ENCODE results near the gene CCDC24. TPM values are rescaled to one million over a fixed set of nuclear protein-coding genes. Genes with fewer than 3 reads are reported as not detected.
A peak's percentile ranks its signal among the peaks of the same experiment; 100 is the strongest.

Gene CCDC24
- total and polyA plus RNA-seq, 2 of the 4 experiments (the other 2 are of a cell fraction): 1.4 to 4.6 TPM

GRCh38 chr1:43974443-43975248 is 16.8 kb upstream of the CCDC24 start, which contains the start of gene ATP6V0B:
Gene ATP6V0B (plus strand): TSS chr1:43974960. CDS start chr1:43975041, 81 bp downstream.
- H4K8ac ChIP-seq (ENCODE audit: low read depth in 2 of 2, low read length in 2 of 2): peak within 1 kb of the TSS; percentile 22 to 83
- no TSS peak for BruUV-seq (replicated peaks)
- peak within 1 kb of the TSS; percentile 74 for H3K4ac ChIP-seq (ENCODE audit: low read depth, low read length)
- H4K5ac ChIP-seq (ENCODE audit: low read depth, low read length): peak within 1 kb of the TSS; percentile 24; the same call in 1 of the 2 replicates
- ATAC-seq (ENCODE audit: low read depth) (peak; percentile 73), DNase-seq (peak; percentile 89)
- peak within 1 kb of the TSS; percentile 86 for H3K23ac ChIP-seq (ENCODE audit: low read depth, low read length)
- peak within 1 kb of the TSS; percentile 28; the same call in 1 of the 2 replicates for H4K91ac ChIP-seq (ENCODE audit: insufficient read depth, low read depth, low read length)
- no peaks in the 10 kb centered on the region for H3K27me3 ChIP-seq (ENCODE audit: control insufficient read depth, insufficient read depth, low read length)
- H3K4me3 ChIP-seq (ENCODE audit: insufficient read depth, low read depth, low read length): peak within 1 kb of the TSS; percentile 76
- peak within 1 kb of the TSS; percentile 76 for H2AK5ac ChIP-seq (ENCODE audit: low read depth, low read length)
- peak within 1 kb of the TSS; percentile 73 for H3K27ac ChIP-seq (ENCODE audit: insufficient read depth, low read length)
- ChIA-PET CTCF (no interaction called here), POLR2A (ENCODE audit: unreplicated experiment) (interaction anchor here (0.6 kb wide), 1 partner anchor 19 kb away, joined by 9 read pairs; no protein-coding TSS in a partner anchor)
- dilution Hi-C loops (cut with HindIII; ENCODE audit: low sequenced_read_pairs, unreplicated experiment) (no loop called here), in situ Hi-C loops (cut with MboI; ENCODE audit: low sequenced_read_pairs) (loop anchor here (25.0 kb wide), 1 partner anchor 437 kb away; the partner anchor contains the start of gene PTPRF), intact Hi-C loops (cut with micrococcal nuclease) (no loop called here)
- peak within 1 kb of the TSS; percentile 94 for H2AK9ac ChIP-seq (replicated peaks; ENCODE audit: low read depth, low read length, poor library complexity)
- no peak within 1 kb of the TSS for H2BK120ac ChIP-seq (ENCODE audit: low read depth, low read length)
- peak within 1 kb of the TSS; percentile 66 for H2BK5ac ChIP-seq (ENCODE audit: low read depth, low read length, poor library complexity, severe bottlenecking)
- no peak within 1 kb of the TSS for H2BK15ac ChIP-seq (ENCODE audit: low read depth, low read length)
- H3K18ac ChIP-seq (ENCODE audit: low read depth, low read length): no peak within 1 kb of the TSS; the same call in 1 of the 2 replicates
- peak within 1 kb of the TSS; percentile 45; the same call in 1 of the 2 replicates for H3K56ac ChIP-seq (ENCODE audit: extremely low read depth, insufficient read depth, low read length)
- H3K4me1 ChIP-seq (ENCODE audit: control insufficient read depth, insufficient read depth, low read length): peaks cover 12% of the 10 kb centered on the region
- peaks cover 25% of the 10 kb centered on the region for H4K20me1 ChIP-seq (ENCODE audit: insufficient read depth, low read length)
- peak within 1 kb of the TSS; percentile 71 for H3K9ac ChIP-seq (ENCODE audit: low read depth, low read length)
- H2AFZ ChIP-seq (replicated peaks; ENCODE audit: low read length, poor library complexity): peak within 1 kb of the TSS; percentile 99
- peaks cover 25% of the 10 kb centered on the region for H3K36me3 ChIP-seq (ENCODE audit: control insufficient read depth, insufficient read depth, low read length)
- H3K9me1 ChIP-seq (ENCODE audit: insufficient read depth, low read length): peaks cover 30% of the 10 kb centered on the region
- WGBS, 2 experiments (ENCODE audit: extremely low coverage in 2 of 2, insufficient read length in 1 of 2): 2% methylated on average over 50 of the region's 93 CpGs; no CpG with 5 or more reads in 1 of the 2 experiments
- peak within 1 kb of the TSS; percentile 89 for H3K4me2 ChIP-seq (ENCODE audit: low read depth, low read length)
- peak within 1 kb of the TSS; percentile 58 for H3K14ac ChIP-seq (replicated peaks; ENCODE audit: low read depth, low read length)
- no peaks in the 10 kb centered on the region for H3K9me3 ChIP-seq (ENCODE audit: control insufficient read depth, insufficient read depth, low read length)
- H2BK20ac ChIP-seq (ENCODE audit: low read depth, low read length): no peak within 1 kb of the TSS
- peaks cover 38 to 58% of the 10 kb centered on the region in 2 experiments; a peak in 3 of 4 replicates for H3K79me1 ChIP-seq (ENCODE audit: low read depth in 1 of 2, low read length in 2 of 2)
- TF ChIP-seq ELK1 (IDR thresholded peaks at IDR 0.05; ENCODE audit: borderline replicate concordance, low read depth, low read length) (no peak), NFE2L2 (IDR thresholded peaks at IDR 0.05; ENCODE audit: low read depth, low read length) (no peak), RCOR1 (IDR thresholded peaks at IDR 0.05; ENCODE audit: insufficient replicate concordance, low read length) (no peak), MAFK (IDR thresholded peaks at IDR 0.05; ENCODE audit: low read depth, low read length) (no peak), RAD21 (IDR thresholded peaks at IDR 0.05; ENCODE audit: low read length) (no peak), USF2 (IDR thresholded peaks at IDR 0.05; ENCODE audit: low read depth, low read length) (peak; percentile 100), MXI1 (IDR thresholded peaks at IDR 0.05; ENCODE audit: borderline replicate concordance, low read depth, low read length) (peak; percentile 65; the same call in 1 of the 2 replicates), RFX5 (IDR thresholded peaks at IDR 0.05; ENCODE audit: low read depth, low read length) (no peak), SMC3 (IDR thresholded peaks at IDR 0.05; ENCODE audit: low read depth, low read length) (no peak), CHD1 (IDR thresholded peaks at IDR 0.05; ENCODE audit: low read depth, low read length) (no peak), CEBPB (IDR thresholded peaks at IDR 0.05; ENCODE audit: low read depth, low read length) (no peak), CTCF (conservative IDR thresholded peaks at IDR 0.05; ENCODE audit: low read depth, low read length) (peak; percentile 23; the same call in 1 of the 2 replicates), POLR2A (IDR thresholded peaks at IDR 0.05; ENCODE audit: low read depth, low read length) (peak; percentile 77), BHLHE40 (IDR thresholded peaks at IDR 0.05; ENCODE audit: low read depth, low read length) (peak; percentile 44; the same call in 1 of the 2 replicates)
